Measurements from ENCODE around the gene VWDE.
"Not testable (repeated sequence)": the region's sequence is repeated elsewhere in the genome, so short reads cannot be mapped to it uniquely, and the experiment has no call there.

The VWDE gene

DNA sequence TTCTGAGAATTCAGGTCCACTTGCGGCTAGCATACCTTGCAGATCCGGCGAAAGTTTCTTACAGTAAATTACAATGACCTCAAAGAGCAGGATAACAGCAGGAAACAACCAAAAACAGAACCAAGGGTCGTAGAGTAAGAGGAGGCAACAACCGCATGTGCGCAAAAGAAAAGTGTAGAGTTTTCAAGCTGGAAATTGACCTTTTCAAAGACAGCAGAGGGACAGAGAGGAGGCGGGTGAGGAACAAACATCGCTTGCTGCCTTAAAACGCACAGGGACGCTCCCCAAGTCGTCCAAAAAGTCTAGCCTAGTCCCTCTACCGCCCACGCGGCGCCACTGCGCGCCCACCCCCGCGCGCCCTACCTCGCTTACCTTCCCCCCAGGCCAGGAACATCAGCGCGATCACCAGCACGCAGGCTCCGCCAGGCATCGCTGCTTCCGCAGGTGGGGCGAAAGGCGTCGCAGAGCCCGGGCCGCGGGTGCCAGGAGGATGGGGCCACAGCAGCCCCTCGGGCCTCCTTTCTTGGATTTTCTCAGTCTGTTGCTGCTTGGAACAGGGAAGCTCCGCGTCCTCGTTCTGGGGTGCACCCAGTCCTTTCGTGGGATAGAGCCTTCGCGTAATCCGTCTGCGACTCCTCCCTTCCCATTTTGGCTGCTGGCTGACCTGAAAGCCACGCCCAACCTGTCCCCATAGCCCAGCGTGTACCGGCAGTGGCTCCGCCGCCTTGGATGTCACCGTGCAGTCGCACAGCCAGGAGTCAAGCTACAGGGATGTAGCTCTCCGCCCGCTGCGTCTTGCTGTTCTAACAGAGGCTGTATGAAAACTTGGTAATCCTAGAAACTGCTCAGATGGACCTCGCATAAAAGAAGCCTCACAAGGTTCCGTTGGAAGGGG lies at the start of gene VWDE:
Gene VWDE (minus strand): TSS at position 579 of the 895 bp plus-strand sequence. CDS start 149 bp downstream, at position 430.
- DNase-seq (ENCODE audit: low read depth) = peak; percentile 11

DNA sequence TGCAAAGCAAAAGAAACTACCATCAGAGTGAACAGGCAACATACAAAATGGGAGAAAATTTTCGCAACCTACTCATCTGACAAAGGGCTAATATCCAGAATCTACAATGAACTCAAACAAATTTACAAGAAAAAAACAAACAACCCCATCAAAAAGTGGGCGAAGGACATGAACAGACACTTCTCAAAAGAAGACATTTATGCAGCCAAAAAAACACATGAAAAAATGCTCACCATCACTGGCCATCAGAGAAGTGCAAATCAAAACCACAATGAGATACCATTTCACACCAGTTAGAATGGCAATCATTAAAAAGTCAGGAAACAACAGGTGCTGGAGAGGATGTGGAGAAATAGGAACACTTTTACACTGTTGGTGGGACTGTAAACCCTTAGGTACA lies 49.5 kb upstream of the VWDE start:
- DNase-seq (ENCODE audit: low read depth) = not testable (repeated sequence)

DNA sequence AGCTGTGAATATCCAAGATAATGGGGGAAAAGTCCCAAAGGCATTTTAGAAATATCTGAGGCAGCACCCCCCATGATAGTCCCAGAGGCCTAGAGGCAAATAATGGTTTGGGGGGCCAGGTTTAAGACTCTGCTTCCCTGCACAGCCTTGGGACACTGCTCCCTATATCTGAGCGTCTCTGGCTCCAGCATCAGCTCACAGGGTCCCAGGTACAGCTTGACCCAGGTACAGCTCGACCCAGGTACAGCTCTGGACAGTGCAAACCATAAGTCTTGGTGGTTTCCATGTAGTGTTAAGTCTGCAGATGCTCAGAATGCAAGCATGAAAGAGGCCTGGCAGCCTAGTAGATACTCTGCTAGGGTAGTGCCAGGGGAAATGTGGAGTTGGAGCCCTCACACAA lies 47.0 kb upstream of the VWDE start:
- no peak for DNase-seq (ENCODE audit: low read depth)

- no peak for DNase-seq (ENCODE audit: low read depth)
Observed at GRCh38 chr7:12444785-12445184, 41.1 kb upstream of the VWDE start.

GRCh38 chr7:12440229-12440628 lies 36.6 kb upstream of the VWDE start:
- no peak for DNase-seq (ENCODE audit: low read depth)

GRCh38 chr7:12436896-12437535 lies 33.4 kb upstream of the VWDE start:
- DNase-seq (ENCODE audit: low read depth) = no peak

DNA sequence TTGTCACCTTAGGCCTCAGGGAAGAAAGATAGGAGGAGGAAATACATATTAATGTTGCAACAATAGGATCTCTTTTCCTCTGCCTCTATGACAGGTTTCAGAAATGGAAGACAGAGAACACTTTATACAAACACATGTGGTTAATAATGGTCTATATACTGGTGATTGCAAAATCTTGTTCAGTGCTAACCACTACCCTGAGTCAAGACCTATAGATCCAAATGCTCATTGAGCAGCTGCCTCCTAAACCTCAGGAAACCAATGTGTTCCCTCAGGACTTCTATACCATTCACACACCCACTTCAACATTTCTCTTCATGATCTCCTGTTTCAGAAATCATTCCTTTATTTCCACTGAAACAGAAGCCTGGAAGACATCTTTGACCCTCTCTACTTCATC lies 32.5 kb upstream of the VWDE start:
- no peak for DNase-seq (ENCODE audit: low read depth)

GRCh38 chr7:12434012-12434642 lies 30.5 kb upstream of the VWDE start:
- DNase-seq (ENCODE audit: low read depth) = no peak

GRCh38 chr7:12431886-12432556 lies 28.4 kb upstream of the VWDE start:
- no peak for DNase-seq (ENCODE audit: low read depth)

DNA sequence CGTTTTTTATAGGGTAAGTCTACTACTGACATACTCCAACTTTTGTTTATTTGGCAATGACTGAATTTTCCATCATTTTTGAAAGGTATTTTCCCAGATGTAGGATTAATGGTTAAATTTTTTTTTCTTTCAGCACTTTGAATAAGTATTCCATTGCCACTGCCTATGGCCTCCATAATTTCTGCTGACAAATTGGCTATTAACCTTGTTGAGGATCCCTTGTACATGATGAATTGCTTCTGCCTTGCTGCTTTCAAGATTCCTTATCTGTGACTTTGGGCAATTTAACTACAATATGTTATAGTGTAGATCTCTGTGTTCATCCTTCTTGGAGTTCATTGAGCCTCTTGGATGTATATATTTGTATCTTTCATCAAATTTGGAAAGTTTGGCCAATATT lies 21.6 kb upstream of the VWDE start:
- no peak for DNase-seq (ENCODE audit: low read depth)

DNA sequence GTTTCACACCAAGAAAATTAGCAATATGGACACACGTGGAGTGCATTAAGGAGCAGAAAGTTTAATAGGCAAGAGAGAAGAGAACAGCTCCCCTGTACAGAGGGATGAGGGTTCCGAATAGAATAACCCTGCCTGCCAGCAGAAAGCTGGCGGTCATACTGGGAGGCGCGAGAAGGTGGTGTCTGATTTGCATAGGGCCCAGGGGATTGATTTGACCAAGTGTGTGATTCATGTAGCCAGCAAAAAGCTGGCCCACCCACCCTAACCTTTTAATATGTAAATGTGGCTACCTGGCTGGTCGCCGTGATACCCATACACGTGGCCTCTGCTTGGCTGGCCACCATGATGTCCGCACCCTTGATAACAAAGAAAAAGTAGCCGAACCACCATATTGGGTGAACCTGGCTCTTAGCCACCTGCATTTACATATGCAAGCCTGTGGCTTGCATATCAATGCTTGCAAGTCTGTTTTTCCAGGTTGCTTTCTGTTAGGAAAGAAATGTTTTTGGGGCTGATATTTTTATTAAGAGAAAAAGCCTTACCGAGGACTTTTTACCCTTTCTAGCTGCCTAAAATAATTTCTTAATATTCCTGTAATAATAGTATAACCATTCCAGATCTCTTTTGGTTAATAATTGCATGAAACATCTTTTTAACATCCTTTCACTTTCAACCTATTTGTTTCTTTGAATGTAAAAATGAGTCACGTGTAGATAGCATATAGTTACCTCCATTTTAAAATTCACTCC lies 20.5 kb upstream of the VWDE start:
- DNase-seq (ENCODE audit: low read depth) = no peak

DNA sequence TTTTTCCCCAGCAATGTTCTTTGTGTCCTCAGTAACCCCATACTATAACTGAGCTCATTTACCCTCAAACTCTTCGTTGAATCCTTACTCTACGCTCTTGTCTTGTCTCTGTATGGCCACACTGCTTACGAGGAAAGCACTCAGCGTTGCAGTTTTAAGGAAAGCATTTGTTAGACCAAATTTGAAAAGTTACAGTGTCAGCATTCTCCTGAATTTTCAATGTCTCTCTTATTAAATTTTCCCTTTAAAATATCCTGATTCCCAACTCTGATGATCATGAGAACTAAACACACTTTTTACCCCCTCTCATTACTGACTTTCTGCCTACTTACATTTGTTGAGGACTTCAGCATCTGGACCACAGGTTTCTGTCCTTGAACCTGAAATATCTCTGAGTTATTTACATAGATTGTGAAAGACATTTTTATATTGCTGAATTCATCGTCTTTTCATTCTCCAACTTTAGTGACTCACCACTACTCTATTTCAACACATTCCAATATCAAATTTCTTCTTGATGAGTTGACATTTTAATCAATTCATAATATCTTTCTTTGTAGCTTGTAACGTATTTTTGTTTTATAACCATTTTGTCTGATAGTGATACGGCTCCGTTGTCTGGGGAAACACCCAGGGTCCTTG lies 19.8 kb upstream of the VWDE start:
- no peak for DNase-seq (ENCODE audit: low read depth)

- no peak for DNase-seq (ENCODE audit: low read depth)
Observed at GRCh38 chr7:12422554-12423320, 19.1 kb upstream of the VWDE start.

GRCh38 chr7:12418452-12418851 lies 14.8 kb upstream of the VWDE start:
- no peak for DNase-seq (ENCODE audit: low read depth)

GRCh38 chr7:12415072-12415471 lies 11.4 kb upstream of the VWDE start:
- DNase-seq (ENCODE audit: low read depth) = no peak

DNA sequence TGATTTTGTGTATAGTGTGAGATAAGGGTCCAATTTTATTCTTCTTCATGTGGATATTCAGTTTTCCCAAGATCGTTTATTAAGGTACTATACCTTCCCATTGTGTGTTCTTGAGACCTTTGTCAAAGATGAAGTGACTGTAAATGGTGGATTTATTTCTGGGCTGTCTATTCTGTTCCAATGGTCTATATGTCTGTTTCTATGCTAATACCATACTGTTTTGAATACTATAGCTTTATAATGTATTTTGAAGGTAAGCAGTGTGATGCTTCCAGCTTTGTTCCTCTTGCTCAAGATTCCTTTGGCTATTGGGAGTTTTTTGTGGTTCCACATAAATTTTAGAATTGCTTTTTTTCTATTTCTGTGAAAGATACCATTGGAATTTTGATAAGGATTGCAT lies 8.7 kb upstream of the VWDE start:
- no peak for DNase-seq (ENCODE audit: low read depth)

DNA sequence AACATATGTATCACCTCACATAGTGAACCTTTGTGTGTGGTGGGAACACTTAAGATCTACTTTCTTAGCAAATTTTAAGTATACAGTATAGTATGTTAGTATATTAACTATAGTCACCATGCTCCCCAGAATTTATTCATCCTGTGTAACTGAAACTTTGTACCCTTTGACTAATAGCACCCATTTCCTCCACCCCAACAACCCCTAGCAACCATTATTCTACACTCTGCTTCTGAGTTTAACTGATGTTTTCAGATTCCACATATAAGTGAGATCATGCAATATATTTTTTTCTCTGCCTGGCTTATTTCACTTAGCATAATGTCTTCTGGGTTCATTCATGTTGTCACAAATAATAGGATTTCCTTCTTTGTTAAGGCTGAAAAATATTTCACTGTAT lies 6.9 kb upstream of the VWDE start:
- no peak for DNase-seq (ENCODE audit: low read depth)

DNA sequence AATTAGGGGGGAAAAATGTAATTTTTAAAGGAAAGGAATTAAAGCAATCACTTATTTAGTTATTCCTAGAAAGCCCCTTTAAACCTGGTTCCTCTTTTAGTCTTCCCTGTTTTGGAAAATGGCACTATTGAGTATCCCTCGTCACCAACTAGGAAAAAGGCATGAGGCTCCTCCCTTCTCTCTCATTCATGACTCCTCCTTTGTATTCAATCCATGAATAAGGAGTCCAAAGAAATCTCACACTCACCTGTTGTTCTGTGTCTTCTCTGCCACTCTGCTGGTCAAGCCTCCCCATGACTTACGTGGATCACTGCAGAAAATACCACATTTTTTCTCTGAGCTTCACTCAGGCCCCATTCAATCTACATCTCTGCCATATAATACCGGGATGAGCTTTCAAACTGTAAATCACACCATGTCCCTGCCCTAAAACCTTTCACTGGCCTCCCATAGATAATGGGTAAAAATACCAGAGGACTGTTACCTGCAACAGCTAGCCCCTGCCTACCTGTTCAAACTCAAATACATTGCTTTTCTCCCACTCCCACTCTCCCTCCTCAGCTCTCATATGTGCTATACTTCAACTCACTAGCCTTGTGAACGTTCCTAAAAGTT lies 5.5 kb upstream of the VWDE start:
- no peak for DNase-seq (ENCODE audit: low read depth)

DNA sequence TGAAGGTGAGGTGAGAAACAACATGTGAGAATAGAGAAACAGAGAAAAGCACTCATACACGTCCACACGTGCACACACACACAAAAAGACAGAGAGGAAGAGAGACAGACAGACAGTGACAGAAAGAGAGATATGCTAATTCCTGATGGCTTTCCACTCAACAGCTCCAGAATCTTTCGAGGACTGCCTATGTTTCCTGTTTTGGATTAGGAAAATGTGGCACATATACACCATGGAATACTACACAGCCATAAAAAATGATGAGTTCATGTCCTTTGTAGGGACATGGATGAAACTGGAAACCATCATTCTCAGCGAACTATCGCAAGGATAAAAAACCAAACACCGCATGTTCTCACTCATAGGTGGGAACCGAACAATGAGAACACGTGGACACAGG lies 4.0 kb upstream of the VWDE start:
- DNase-seq (ENCODE audit: low read depth) = not testable (repeated sequence)

GRCh38 chr7:12402365-12402725 lies 1.3 kb downstream of the VWDE start:
- no peak for DNase-seq (ENCODE audit: low read depth)

Measured in stimulated activated CD8-positive, alpha-beta memory T cell treated with anti-CD3 and anti-CD28 coated beads, Interleukin-12 subunit alpha, Interleukin-12 subunit beta, amount 100 ng/mL, for 4 hours (primary cell).